ENCODE data around the gene KRT80. TPM values are rescaled to one million over a fixed set of nuclear protein-coding genes. Genes with fewer than 3 reads are reported as not detected.
"Not testable (repeated sequence)": the region's sequence is repeated elsewhere in the genome, so short reads cannot be mapped to it uniquely, and the experiment has no call there.

KRT80 gene
- total RNA-seq, 1 experiment from 2014 or later = 51.5 TPM

- H3K9me3 ChIP-seq (ENCODE audit: control insufficient read depth, insufficient read depth, low read depth, low read length); POLR2A ChIA-PET; BruUV-seq (replicated peaks); in situ Hi-C loops (cut with HindIII; ENCODE audit: low pct_unique_long_range_greater_than_20kb, low sequenced_read_pairs); H3K4me3 ChIP-seq (ENCODE audit: low read depth in 2 of 2, low read length in 2 of 2); H3K27me3 ChIP-seq (ENCODE audit: control insufficient read depth, insufficient read depth, low read length); intact Hi-C loops (cut with micrococcal nuclease; ENCODE audit: unreplicated experiment); ATAC-seq; CTCF ChIA-PET; H3K36me3 ChIP-seq (ENCODE audit: control insufficient read depth, insufficient read depth, low read length); DNase-seq (ENCODE audit: low read depth, low spot score): not testable (repeated sequence)
- Histone ChIP-seq H3K4me1 (ENCODE audit: control insufficient read depth, insufficient read depth, low read length) (peaks cover 54% of the 10 kb centered on the region), H3K27ac (ENCODE audit: low read length) (peak overlapping the region; percentile 74)
Observed at GRCh38 chr12:52240247-52240646, 48.4 kb upstream of the KRT80 start.

- no peak overlapping the region for H3K4me3 ChIP-seq (ENCODE audit: low read depth in 2 of 2, low read length in 2 of 2)
- DNase-seq (ENCODE audit: low read depth, low spot score) (no peak), ATAC-seq (no peak)
- H3K36me3 ChIP-seq (ENCODE audit: control insufficient read depth, insufficient read depth, low read length) = no peaks in the 10 kb centered on the region
- ChIA-PET POLR2A (interaction anchor here (0.6 kb wide), 1 partner anchor 245 kb away, joined by 3 read pairs; no protein-coding TSS in a partner anchor), CTCF (no interaction called here)
- intact Hi-C loops (cut with micrococcal nuclease; ENCODE audit: unreplicated experiment) = no loop called here
- BruUV-seq (replicated peaks) = no TSS peak
- H3K9me3 ChIP-seq (ENCODE audit: control insufficient read depth, insufficient read depth, low read depth, low read length) = no peaks in the 10 kb centered on the region
- no peaks in the 10 kb centered on the region for H3K27me3 ChIP-seq (ENCODE audit: control insufficient read depth, insufficient read depth, low read length)
- no peak for TF ChIP-seq POLR2AphosphoS5 (IDR thresholded peaks at IDR 0.05; ENCODE audit: low read depth, low read length)
- H3K27ac ChIP-seq (ENCODE audit: low read length) = peak overlapping the region; percentile 74
- in situ Hi-C loops (cut with HindIII; ENCODE audit: low pct_unique_long_range_greater_than_20kb, low sequenced_read_pairs) = no loop called here
- peaks cover 50% of the 10 kb centered on the region for H3K4me1 ChIP-seq (ENCODE audit: control insufficient read depth, insufficient read depth, low read length)
Observed at GRCh38 chr12:52239767-52240166, 48.0 kb upstream of the KRT80 start.

- H3K27me3 ChIP-seq (ENCODE audit: control insufficient read depth, insufficient read depth, low read length) = no peaks in the 10 kb centered on the region
- in situ Hi-C loops (cut with HindIII; ENCODE audit: low pct_unique_long_range_greater_than_20kb, low sequenced_read_pairs) (no loop called here), intact Hi-C loops (cut with micrococcal nuclease; ENCODE audit: unreplicated experiment) (no loop called here)
- H3K27ac ChIP-seq (ENCODE audit: low read length) = peak overlapping the region; percentile 74
- TF ChIP-seq POLR2AphosphoS5 (IDR thresholded peaks at IDR 0.05; ENCODE audit: low read depth, low read length) = no peak
- no peaks in the 10 kb centered on the region for H3K36me3 ChIP-seq (ENCODE audit: control insufficient read depth, insufficient read depth, low read length)
- ChIA-PET CTCF (no interaction called here), POLR2A (interaction anchor here (0.6 kb wide), 1 partner anchor 245 kb away, joined by 3 read pairs; no protein-coding TSS in a partner anchor)
- H3K9me3 ChIP-seq (ENCODE audit: control insufficient read depth, insufficient read depth, low read depth, low read length) = no peaks in the 10 kb centered on the region
- no peak for ATAC-seq
- DNase-seq (ENCODE audit: low read depth, low spot score) = no peak
- no TSS peak for BruUV-seq (replicated peaks)
- H3K4me1 ChIP-seq (ENCODE audit: control insufficient read depth, insufficient read depth, low read length) = peaks cover 44% of the 10 kb centered on the region
- H3K4me3 ChIP-seq (ENCODE audit: low read depth in 2 of 2, low read length in 2 of 2) = no peak overlapping the region
Observed at GRCh38 chr12:52238916-52239646, 47.3 kb upstream of the KRT80 start.

DNA sequence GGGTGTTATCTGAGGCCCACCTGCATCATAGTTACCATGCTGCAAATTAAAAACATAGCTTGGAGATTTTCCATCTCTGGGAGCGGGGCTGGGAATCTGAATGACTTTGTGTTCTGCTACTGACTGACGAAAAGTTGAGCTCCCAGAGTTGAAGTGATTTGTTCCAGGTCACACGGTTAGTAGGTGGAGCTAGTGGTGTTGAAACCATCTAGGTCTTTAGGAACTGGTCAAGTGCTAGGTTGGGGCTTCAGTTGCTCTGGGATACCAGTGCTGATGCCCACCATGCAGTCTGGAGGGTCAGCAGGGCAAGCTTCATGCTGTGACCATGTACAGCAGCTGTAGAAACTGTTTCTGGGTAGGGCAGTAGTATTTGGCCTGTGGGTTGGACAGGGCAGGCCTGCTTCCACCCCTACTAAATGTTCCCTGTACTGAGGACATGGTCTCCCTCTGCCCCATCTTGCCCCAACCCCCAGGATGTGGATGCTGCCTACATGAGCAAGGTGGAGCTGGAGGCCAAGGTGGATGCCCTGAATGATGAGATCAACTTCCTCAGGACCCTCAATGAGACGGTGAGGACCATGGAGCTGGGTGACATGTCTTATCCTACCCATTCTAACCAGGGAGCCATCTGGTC is 46.5 kb upstream of the KRT80 start:
- Histone ChIP-seq H3K27ac (ENCODE audit: low read length) (peak overlapping the region; percentile 64), H3K4me3 (ENCODE audit: low read depth in 2 of 2, low read length in 2 of 2) (no peak overlapping the region), H3K36me3 (ENCODE audit: control insufficient read depth, insufficient read depth, low read length) (no peaks in the 10 kb centered on the region), H3K4me1 (ENCODE audit: control insufficient read depth, insufficient read depth, low read length) (peaks cover 36% of the 10 kb centered on the region), H3K9me3 (ENCODE audit: control insufficient read depth, insufficient read depth, low read depth, low read length) (no peaks in the 10 kb centered on the region), H3K27me3 (ENCODE audit: control insufficient read depth, insufficient read depth, low read length) (no peaks in the 10 kb centered on the region)
- TF ChIP-seq POLR2AphosphoS5 (IDR thresholded peaks at IDR 0.05; ENCODE audit: low read depth, low read length) = no peak
- no peak for TF ChIP-seq TCF7L2 (IDR thresholded peaks at IDR 0.05; ENCODE audit: low read depth, low read length)
- TF ChIP-seq SIN3A (IDR thresholded peaks at IDR 0.05; ENCODE audit: borderline replicate concordance, insufficient read depth, low read depth, low read length) = no peak
- TF ChIP-seq CTCF (IDR thresholded peaks at IDR 0.05) = no peak
- TF ChIP-seq, protein P1, sequence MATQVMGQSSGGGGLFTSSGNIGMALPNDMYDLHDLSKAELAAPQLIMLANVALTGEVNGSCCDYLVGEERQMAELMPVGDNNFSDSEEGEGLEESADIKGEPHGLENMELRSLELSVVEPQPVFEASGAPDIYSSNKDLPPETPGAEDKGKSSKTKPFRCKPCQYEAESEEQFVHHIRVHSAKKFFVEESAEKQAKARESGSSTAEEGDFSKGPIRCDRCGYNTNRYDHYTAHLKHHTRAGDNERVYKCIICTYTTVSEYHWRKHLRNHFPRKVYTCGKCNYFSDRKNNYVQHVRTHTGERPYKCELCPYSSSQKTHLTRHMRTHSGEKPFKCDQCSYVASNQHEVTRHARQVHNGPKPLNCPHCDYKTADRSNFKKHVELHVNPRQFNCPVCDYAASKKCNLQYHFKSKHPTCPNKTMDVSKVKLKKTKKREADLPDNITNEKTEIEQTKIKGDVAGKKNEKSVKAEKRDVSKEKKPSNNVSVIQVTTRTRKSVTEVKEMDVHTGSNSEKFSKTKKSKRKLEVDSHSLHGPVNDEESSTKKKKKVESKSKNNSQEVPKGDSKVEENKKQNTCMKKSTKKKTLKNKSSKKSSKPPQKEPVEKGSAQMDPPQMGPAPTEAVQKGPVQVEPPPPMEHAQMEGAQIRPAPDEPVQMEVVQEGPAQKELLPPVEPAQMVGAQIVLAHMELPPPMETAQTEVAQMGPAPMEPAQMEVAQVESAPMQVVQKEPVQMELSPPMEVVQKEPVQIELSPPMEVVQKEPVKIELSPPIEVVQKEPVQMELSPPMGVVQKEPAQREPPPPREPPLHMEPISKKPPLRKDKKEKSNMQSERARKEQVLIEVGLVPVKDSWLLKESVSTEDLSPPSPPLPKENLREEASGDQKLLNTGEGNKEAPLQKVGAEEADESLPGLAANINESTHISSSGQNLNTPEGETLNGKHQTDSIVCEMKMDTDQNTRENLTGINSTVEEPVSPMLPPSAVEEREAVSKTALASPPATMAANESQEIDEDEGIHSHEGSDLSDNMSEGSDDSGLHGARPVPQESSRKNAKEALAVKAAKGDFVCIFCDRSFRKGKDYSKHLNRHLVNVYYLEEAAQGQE (IDR thresholded peaks at IDR 0.05; ENCODE audit: insufficient read depth in 1 of 2, low read depth in 2 of 2, low read length in 1 of 2) = no peak
- CTCF ChIA-PET = interaction anchor here (0.5 to 1.4 kb wide), 5 partner anchors 13 to 78 kb away, joined by 3 to 4 read pairs (median 3); no protein-coding TSS in a partner anchor
- no peak for DNase-seq (ENCODE audit: low read depth, low spot score)
- POLR2A ChIA-PET = interaction anchor here (0.6 kb wide), 1 partner anchor 657 kb away, joined by 3 read pairs; no protein-coding TSS in a partner anchor
- no peak for ATAC-seq
- BruUV-seq (replicated peaks) = no TSS peak
- in situ Hi-C loops (cut with HindIII; ENCODE audit: low pct_unique_long_range_greater_than_20kb, low sequenced_read_pairs) (no loop called here), intact Hi-C loops (cut with micrococcal nuclease; ENCODE audit: unreplicated experiment) (no loop called here)

Data from Panc1 (cell line).